GM23338 (cell line): ENCODE results near the gene SYNE2. TPM values are rescaled to one million over a fixed set of nuclear protein-coding genes. Genes with fewer than 3 reads are reported as not detected.
A peak's percentile ranks its signal among the peaks of the same experiment; 100 is the strongest.

ENCODE experiments used
- ATAC-seq: fragments of 200-7000 bp; cut with Tn5 transposase; 3 replicates; pipeline ENCODE4 v1.9.1; 2020
- DNase-seq: peaks from one replicate; pipeline ENCODE4 v3.0.0-alpha.2; 2015; ENCODE audit warnings: low spot score
- H2AFZ ChIP-seq: fragments of 200-600 bp; sonication (generic); 2 replicates; pipeline ENCODE4 v1.8.0; 2016; ENCODE audit warnings: antibody characterized with exemption, mild to moderate bottlenecking, moderate library complexity
- H3F3A ChIP-seq: fragments of 200-600 bp; sonication (generic); replicated peaks from 2 replicates; pipeline ENCODE4 v1.8.0; 2017; ENCODE audit warnings: antibody characterized with exemption, mixed run types, low read depth
- H3K27ac ChIP-seq: fragments of 200-600 bp; sonication (generic); 2 replicates; pipeline ENCODE4 v1.6.1; 2016; ENCODE audit warnings: low read depth
- H3K27me3 ChIP-seq: fragments of 200-600 bp; sonication (generic); 2 replicates; pipeline ENCODE4 v1.8.0; 2016; ENCODE audit warnings: mild to moderate bottlenecking, mixed run types, moderate library complexity; ENCODE audit not compliant: insufficient read depth
- H3K36me3 ChIP-seq: fragments of 200-600 bp; sonication (generic); 2 replicates; pipeline ENCODE4 v1.8.0; 2016; ENCODE audit warnings: mild to moderate bottlenecking; ENCODE audit not compliant: insufficient read depth
- H3K4me1 ChIP-seq: fragments of 200-600 bp; sonication (generic); 2 replicates; pipeline ENCODE4 v1.8.0; 2016; ENCODE audit warnings: mild to moderate bottlenecking, moderate library complexity; ENCODE audit not compliant: insufficient read depth
- H3K4me2 ChIP-seq: fragments of 200-600 bp; sonication (generic); 2 replicates; pipeline ENCODE4 v1.7.1; 2017; ENCODE audit warnings: mixed run types
- H3K4me3 ChIP-seq: fragments of 200-600 bp; sonication (generic); 2 replicates; pipeline ENCODE4 v1.6.1; 2016; ENCODE audit warnings: mixed run types
- H3K79me2 ChIP-seq: fragments of 200-600 bp; sonication (generic); replicated peaks from 2 replicates; pipeline ENCODE4 v1.8.0; 2017; ENCODE audit warnings: mild to moderate bottlenecking; ENCODE audit not compliant: insufficient read depth
- H3K9me2 ChIP-seq: fragments of 200-600 bp; sonication (generic); 2 replicates; pipeline ENCODE4 v1.8.0; 2017; ENCODE audit not compliant: insufficient read depth
- H4K20me1 ChIP-seq: fragments of 200-600 bp; sonication (generic); replicated peaks from 2 replicates; pipeline ENCODE4 v1.8.0; 2017; ENCODE audit warnings: mild to moderate bottlenecking; ENCODE audit not compliant: insufficient read depth
- H3K27ac Mint-ChIP-seq: 2 replicates; pipeline ENCODE4 v1.8.0; 2020; ENCODE audit warnings: inconsistent platforms, mild to moderate bottlenecking, moderate library complexity, mixed read lengths
- H3K27me3 Mint-ChIP-seq: 3 replicates; pipeline ENCODE4 v1.8.0; 2022; ENCODE audit warnings: low read depth, mild to moderate bottlenecking, moderate library complexity, mixed read lengths, inconsistent platforms; ENCODE audit not compliant: insufficient read depth, poor library complexity
- H3K36me3 Mint-ChIP-seq: 3 replicates; pipeline ENCODE4 v1.8.0; 2021; ENCODE audit warnings: low read depth, mild to moderate bottlenecking, inconsistent platforms, moderate library complexity, mixed read lengths
- H3K4me1 Mint-ChIP-seq: 3 replicates; pipeline ENCODE4 v1.8.0; 2020; ENCODE audit warnings: mild to moderate bottlenecking, inconsistent platforms, mixed read lengths
- H3K4me3 Mint-ChIP-seq: 3 replicates; pipeline ENCODE4 v1.8.0; 2021; ENCODE audit warnings: moderate library complexity, mild to moderate bottlenecking, inconsistent platforms, mixed read lengths
- H3K9me3 Mint-ChIP-seq: 3 replicates; pipeline ENCODE4 v1.8.0; 2020; ENCODE audit warnings: moderate library complexity, mild to moderate bottlenecking, inconsistent platforms, mixed read lengths
- CREB1 ChIP-seq: fragments of 250-450 bp; sonication (Bioruptor Pico); IDR thresholded peaks from 2 replicates; pipeline ENCODE4 v1.5.0; 2020; ENCODE audit warnings: low read depth, mild to moderate bottlenecking, moderate library complexity
- CTCF ChIP-seq, 2 experiments: fragments of 200-600 bp in 1 of 2; sonication (generic) in 1 of 2; conservative IDR thresholded peaks; 2 replicates each; pipeline versions ENCODE4 v1.5.1 to v1.6.1; 2016 to 2017; ENCODE audit warnings: antibody characterized with exemption in 2 of 2, low read depth in 2 of 2, mild to moderate bottlenecking in 2 of 2, moderate library complexity in 1 of 2
- EZH2 ChIP-seq: fragments of 200-600 bp; sonication (generic); IDR thresholded peaks from one replicate; pipeline ENCODE4 v1.8.0; 2017; ENCODE audit warnings: antibody characterized with exemption, mild to moderate bottlenecking, low read depth; ENCODE audit not compliant: unreplicated experiment
- EZH2phosphoT487 ChIP-seq: fragments of 200-600 bp; sonication (generic); IDR thresholded peaks from one replicate; pipeline ENCODE4 v1.8.1; 2018; ENCODE audit warnings: antibody characterized with exemption; ENCODE audit not compliant: unreplicated experiment
- JUNB ChIP-seq: IDR thresholded peaks from one replicate; pipeline ENCODE4 v1.6.1; 2016; ENCODE audit warnings: antibody characterized with exemption; ENCODE audit not compliant: unreplicated experiment
- NANOG ChIP-seq: IDR thresholded peaks from 2 replicates; pipeline ENCODE4 v1.6.1; 2016; ENCODE audit warnings: antibody characterized with exemption, borderline replicate concordance
- POLR2AphosphoS5 ChIP-seq: IDR thresholded peaks from 2 replicates; pipeline ENCODE4 v1.6.1; 2016; ENCODE audit warnings: antibody characterized with exemption, low read depth
- STAT1 ChIP-seq: IDR thresholded peaks from one replicate; pipeline ENCODE4 v1.6.1; 2016; ENCODE audit warnings: antibody characterized with exemption; ENCODE audit not compliant: unreplicated experiment
- ZNF114 ChIP-seq: fragments of 250-450 bp; sonication (Bioruptor Pico); IDR thresholded peaks from 2 replicates; pipeline ENCODE4 v1.5.0; 2020; ENCODE audit warnings: mild to moderate bottlenecking, moderate library complexity
- ZNF331 ChIP-seq: fragments of 250-450 bp; sonication (Bioruptor Pico); IDR thresholded peaks from 2 replicates; pipeline ENCODE4 v1.5.0; 2020; ENCODE audit warnings: low read depth, mild to moderate bottlenecking, moderate library complexity
- polyA plus RNA-seq: library from polyadenylated mRNA; unstranded; fragments of >200 nt; fragmentation: Nextera tagmentation; extraction: Ambion mirVana; gene quantifications from 2 replicates; pipeline ENCODE4 v1.2.1, GENCODE V29; 2016
- total RNA-seq: library from RNA; depleted of rRNA; stranded (reverse); fragments of >200 nt; shearing (Covaris generic); gene quantifications from 2 replicates; pipeline ENCODE4 v1.2.3, GENCODE V29; 2014
- TF ChIP-seq, protein P1 (sequence below): fragments of 250-450 bp; sonication (Bioruptor Pico); IDR thresholded peaks from 2 replicates; pipeline ENCODE4 v1.5.0; 2020; ENCODE audit warnings: mild to moderate bottlenecking, moderate library complexity
- TF ChIP-seq, protein P2 (sequence below): IDR thresholded peaks from 2 replicates; pipeline ENCODE4 v1.6.1; 2016; ENCODE audit warnings: antibody characterized with exemption
- TF ChIP-seq, protein P3 (sequence below): IDR thresholded peaks from one replicate; pipeline ENCODE4 v1.6.1; 2018; ENCODE audit warnings: antibody characterized with exemption; ENCODE audit not compliant: unreplicated experiment

SYNE2 gene
- total and polyA plus RNA-seq, 2 experiments from 2014 or later = 34.3 to 86.5 TPM

DNA sequence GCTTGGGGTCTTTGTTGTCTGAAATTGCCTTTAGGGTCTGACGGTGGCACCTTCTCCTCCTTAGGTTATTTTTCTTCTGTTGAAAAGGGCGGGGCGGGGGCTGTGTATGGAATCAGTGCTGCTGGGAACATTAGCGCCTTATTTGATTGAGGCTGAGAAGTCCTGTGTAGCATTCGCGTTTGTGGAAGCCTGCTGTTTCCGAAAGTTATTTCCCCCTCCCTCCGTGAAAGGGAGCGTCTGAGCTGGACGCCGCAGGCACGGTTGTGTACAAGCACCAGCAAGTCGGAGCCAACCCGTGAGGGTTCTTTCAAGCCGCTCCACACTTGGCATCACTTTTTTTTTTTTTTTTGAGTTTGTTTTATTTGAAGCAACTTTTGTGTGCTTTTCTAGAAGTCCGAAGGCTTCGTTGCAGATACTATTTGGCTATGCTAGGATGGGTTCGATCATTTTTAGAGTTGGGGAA, 1.1 kb downstream of the SYNE2 start:
- H3K27ac ChIP-seq = no peak overlapping the region

More for the DNA sequence above, 1.1 kb downstream of the SYNE2 start:
- no peaks in the 10 kb centered on the region for H3K36me3 ChIP-seq
- H3K4me3 ChIP-seq = peak overlapping the region; percentile 89
- Mint-ChIP-seq H3K9me3 (no peaks in the 10 kb centered on the region), H3K27me3 (peaks cover 7% of the 10 kb centered on the region), H3K4me1 (peaks cover 19% of the 10 kb centered on the region; the same call in 2 of the 3 replicates), H3K36me3 (no peaks in the 10 kb centered on the region), H3K27ac (peak overlapping the region; percentile 87; the same call in 1 of the 2 replicates), H3K4me3 (peak overlapping the region; percentile 95)
- peaks cover 24% of the 10 kb centered on the region for H3K27me3 ChIP-seq
- ATAC-seq (peak; percentile 8), DNase-seq (peak; percentile 46)
- peaks cover 15% of the 10 kb centered on the region; the same call in 1 of the 2 replicates for H4K20me1 ChIP-seq
- peaks cover 49% of the 10 kb centered on the region for H3K79me2 ChIP-seq
- H3K9me2 ChIP-seq = no peaks in the 10 kb centered on the region
- H3K4me2 ChIP-seq = peak overlapping the region; percentile 94
- H3K4me1 ChIP-seq = peaks cover 14% of the 10 kb centered on the region
- H3F3A ChIP-seq = peaks cover 8% of the 10 kb centered on the region; the same call in 1 of the 2 replicates
- TF ChIP-seq EZH2phosphoT487 = no peak
- no peak for TF ChIP-seq ZNF114 (CRISPR knock-in tag)
- no peak for TF ChIP-seq CREB1 (CRISPR knock-in tag)
- TF ChIP-seq STAT1 = no peak
- TF ChIP-seq, protein P1, sequence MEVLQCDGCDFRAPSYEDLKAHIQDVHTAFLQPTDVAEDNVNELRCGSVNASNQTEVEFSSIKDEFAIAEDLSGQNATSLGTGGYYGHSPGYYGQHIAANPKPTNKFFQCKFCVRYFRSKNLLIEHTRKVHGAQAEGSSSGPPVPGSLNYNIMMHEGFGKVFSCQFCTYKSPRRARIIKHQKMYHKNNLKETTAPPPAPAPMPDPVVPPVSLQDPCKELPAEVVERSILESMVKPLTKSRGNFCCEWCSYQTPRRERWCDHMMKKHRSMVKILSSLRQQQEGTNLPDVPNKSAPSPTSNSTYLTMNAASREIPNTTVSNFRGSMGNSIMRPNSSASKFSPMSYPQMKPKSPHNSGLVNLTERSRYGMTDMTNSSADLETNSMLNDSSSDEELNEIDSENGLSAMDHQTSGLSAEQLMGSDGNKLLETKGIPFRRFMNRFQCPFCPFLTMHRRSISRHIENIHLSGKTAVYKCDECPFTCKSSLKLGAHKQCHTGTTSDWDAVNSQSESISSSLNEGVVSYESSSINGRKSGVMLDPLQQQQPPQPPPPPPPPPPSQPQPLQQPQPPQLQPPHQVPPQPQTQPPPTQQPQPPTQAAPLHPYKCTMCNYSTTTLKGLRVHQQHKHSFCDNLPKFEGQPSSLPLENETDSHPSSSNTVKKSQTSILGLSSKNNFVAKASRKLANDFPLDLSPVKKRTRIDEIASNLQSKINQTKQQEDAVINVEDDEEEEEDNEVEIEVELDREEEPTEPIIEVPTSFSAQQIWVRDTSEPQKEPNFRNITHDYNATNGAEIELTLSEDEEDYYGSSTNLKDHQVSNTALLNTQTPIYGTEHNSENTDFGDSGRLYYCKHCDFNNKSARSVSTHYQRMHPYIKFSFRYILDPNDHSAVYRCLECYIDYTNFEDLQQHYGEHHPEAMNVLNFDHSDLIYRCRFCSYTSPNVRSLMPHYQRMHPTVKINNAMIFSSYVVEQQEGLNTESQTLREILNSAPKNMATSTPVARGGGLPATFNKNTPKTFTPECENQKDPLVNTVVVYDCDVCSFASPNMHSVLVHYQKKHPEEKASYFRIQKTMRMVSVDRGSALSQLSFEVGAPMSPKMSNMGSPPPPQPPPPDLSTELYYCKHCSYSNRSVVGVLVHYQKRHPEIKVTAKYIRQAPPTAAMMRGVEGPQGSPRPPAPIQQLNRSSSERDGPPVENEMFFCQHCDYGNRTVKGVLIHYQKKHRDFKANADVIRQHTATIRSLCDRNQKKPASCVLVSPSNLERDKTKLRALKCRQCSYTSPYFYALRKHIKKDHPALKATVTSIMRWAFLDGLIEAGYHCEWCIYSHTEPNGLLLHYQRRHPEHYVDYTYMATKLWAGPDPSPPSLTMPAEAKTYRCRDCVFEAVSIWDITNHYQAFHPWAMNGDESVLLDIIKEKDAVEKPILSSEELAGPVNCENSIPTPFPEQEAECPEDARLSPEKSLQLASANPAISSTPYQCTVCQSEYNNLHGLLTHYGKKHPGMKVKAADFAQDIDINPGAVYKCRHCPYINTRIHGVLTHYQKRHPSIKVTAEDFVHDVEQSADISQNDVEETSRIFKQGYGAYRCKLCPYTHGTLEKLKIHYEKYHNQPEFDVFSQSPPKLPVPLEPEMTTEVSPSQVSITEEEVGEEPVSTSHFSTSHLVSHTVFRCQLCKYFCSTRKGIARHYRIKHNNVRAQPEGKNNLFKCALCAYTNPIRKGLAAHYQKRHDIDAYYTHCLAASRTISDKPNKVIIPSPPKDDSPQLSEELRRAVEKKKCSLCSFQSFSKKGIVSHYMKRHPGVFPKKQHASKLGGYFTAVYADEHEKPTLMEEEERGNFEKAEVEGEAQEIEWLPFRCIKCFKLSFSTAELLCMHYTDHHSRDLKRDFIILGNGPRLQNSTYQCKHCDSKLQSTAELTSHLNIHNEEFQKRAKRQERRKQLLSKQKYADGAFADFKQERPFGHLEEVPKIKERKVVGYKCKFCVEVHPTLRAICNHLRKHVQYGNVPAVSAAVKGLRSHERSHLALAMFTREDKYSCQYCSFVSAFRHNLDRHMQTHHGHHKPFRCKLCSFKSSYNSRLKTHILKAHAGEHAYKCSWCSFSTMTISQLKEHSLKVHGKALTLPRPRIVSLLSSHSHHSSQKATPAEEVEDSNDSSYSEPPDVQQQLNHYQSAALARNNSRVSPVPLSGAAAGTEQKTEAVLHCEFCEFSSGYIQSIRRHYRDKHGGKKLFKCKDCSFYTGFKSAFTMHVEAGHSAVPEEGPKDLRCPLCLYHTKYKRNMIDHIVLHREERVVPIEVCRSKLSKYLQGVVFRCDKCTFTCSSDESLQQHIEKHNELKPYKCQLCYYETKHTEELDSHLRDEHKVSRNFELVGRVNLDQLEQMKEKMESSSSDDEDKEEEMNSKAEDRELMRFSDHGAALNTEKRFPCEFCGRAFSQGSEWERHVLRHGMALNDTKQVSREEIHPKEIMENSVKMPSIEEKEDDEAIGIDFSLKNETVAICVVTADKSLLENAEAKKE (CRISPR knock-in tag) = no peak
- TF ChIP-seq ZNF331 (CRISPR knock-in tag) = no peak
- no peak for TF ChIP-seq POLR2AphosphoS5
- TF ChIP-seq CTCF (conservative IDR thresholded peaks at IDR 0.05; ENCODE audit: low read depth in 2 of 2) = no peak
- TF ChIP-seq JUNB = no peak
- TF ChIP-seq, protein P2, sequence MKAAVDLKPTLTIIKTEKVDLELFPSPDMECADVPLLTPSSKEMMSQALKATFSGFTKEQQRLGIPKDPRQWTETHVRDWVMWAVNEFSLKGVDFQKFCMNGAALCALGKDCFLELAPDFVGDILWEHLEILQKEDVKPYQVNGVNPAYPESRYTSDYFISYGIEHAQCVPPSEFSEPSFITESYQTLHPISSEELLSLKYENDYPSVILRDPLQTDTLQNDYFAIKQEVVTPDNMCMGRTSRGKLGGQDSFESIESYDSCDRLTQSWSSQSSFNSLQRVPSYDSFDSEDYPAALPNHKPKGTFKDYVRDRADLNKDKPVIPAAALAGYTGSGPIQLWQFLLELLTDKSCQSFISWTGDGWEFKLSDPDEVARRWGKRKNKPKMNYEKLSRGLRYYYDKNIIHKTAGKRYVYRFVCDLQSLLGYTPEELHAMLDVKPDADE = no peak
- TF ChIP-seq, protein P3, sequence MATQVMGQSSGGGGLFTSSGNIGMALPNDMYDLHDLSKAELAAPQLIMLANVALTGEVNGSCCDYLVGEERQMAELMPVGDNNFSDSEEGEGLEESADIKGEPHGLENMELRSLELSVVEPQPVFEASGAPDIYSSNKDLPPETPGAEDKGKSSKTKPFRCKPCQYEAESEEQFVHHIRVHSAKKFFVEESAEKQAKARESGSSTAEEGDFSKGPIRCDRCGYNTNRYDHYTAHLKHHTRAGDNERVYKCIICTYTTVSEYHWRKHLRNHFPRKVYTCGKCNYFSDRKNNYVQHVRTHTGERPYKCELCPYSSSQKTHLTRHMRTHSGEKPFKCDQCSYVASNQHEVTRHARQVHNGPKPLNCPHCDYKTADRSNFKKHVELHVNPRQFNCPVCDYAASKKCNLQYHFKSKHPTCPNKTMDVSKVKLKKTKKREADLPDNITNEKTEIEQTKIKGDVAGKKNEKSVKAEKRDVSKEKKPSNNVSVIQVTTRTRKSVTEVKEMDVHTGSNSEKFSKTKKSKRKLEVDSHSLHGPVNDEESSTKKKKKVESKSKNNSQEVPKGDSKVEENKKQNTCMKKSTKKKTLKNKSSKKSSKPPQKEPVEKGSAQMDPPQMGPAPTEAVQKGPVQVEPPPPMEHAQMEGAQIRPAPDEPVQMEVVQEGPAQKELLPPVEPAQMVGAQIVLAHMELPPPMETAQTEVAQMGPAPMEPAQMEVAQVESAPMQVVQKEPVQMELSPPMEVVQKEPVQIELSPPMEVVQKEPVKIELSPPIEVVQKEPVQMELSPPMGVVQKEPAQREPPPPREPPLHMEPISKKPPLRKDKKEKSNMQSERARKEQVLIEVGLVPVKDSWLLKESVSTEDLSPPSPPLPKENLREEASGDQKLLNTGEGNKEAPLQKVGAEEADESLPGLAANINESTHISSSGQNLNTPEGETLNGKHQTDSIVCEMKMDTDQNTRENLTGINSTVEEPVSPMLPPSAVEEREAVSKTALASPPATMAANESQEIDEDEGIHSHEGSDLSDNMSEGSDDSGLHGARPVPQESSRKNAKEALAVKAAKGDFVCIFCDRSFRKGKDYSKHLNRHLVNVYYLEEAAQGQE = no peak
- TF ChIP-seq EZH2 = no peak
- no peak for TF ChIP-seq NANOG
- peak overlapping the region; percentile 86 for H2AFZ ChIP-seq
